ENCODE measurements around the gene ZNF618.

GRCh38 chr9:114057161-114057885 is 181.2 kb downstream of the ZNF618 start:
- TF ChIP-seq, protein P1, sequence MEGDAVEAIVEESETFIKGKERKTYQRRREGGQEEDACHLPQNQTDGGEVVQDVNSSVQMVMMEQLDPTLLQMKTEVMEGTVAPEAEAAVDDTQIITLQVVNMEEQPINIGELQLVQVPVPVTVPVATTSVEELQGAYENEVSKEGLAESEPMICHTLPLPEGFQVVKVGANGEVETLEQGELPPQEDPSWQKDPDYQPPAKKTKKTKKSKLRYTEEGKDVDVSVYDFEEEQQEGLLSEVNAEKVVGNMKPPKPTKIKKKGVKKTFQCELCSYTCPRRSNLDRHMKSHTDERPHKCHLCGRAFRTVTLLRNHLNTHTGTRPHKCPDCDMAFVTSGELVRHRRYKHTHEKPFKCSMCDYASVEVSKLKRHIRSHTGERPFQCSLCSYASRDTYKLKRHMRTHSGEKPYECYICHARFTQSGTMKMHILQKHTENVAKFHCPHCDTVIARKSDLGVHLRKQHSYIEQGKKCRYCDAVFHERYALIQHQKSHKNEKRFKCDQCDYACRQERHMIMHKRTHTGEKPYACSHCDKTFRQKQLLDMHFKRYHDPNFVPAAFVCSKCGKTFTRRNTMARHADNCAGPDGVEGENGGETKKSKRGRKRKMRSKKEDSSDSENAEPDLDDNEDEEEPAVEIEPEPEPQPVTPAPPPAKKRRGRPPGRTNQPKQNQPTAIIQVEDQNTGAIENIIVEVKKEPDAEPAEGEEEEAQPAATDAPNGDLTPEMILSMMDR (IDR thresholded peaks at IDR 0.05) = no peak
- TF ChIP-seq SIN3A (IDR thresholded peaks at IDR 0.05; ENCODE audit: borderline replicate concordance, insufficient read depth, low read depth, low read length) (no peak), REST (IDR thresholded peaks at IDR 0.05; ENCODE audit: insufficient read depth in 1 of 2, low read depth in 2 of 2, low read length in 1 of 2) (no peak), POLR2AphosphoS5 (IDR thresholded peaks at IDR 0.05; ENCODE audit: low read depth, low read length) (no peak), TCF7L2 (IDR thresholded peaks at IDR 0.05; ENCODE audit: low read depth, low read length) (no peak)

All from Panc1 (cell line).